ENCODE results near the gene THAP6.
"Not testable (repeated sequence)": the region's sequence is repeated elsewhere in the genome, so short reads cannot be mapped to it uniquely, and the experiment has no call there.

Gene THAP6

GRCh38 chr4:75502671-75503070 lies 11.6 kb upstream of the THAP6 start:
- Histone ChIP-seq H3K4me1 (ENCODE audit: low read depth, poor library complexity, severe bottlenecking) (peaks cover 6% of the 10 kb centered on the region), H3K27me3 (ENCODE audit: insufficient read depth, low read depth) (no peaks in the 10 kb centered on the region), H2AFZ (ENCODE audit: low read depth) (no peak overlapping the region), H4K20me1 (ENCODE audit: insufficient read depth) (no peaks in the 10 kb centered on the region), H3K4me3 (IDR thresholded peaks at IDR 0.05; ENCODE audit: insufficient read depth, low read depth, low read length) (no peak overlapping the region), H3K9ac (no peak overlapping the region), H3K4me2 (no peak overlapping the region), H3K27ac (no peak overlapping the region), H3K79me2 (ENCODE audit: insufficient read depth, low read depth) (peaks cover 2% of the 10 kb centered on the region; the same call in 1 of the 2 replicates), H3K36me3 (ENCODE audit: insufficient read depth) (peaks cover 7% of the 10 kb centered on the region; the same call in 1 of the 2 replicates)
- no peak for TF ChIP-seq CTCF (conservative IDR thresholded peaks at IDR 0.05; ENCODE audit: low read depth, low read length)

GRCh38 chr4:75505630-75506029 lies 8.6 kb upstream of the THAP6 start:
- no peak overlapping the region for H3K27ac ChIP-seq
- H3K36me3 ChIP-seq (ENCODE audit: insufficient read depth), result peaks cover 3% of the 10 kb centered on the region; the same call in 1 of the 2 replicates
- H3K27me3 ChIP-seq (ENCODE audit: insufficient read depth, low read depth), result no peaks in the 10 kb centered on the region
- peaks cover 7% of the 10 kb centered on the region; the same call in 1 of the 2 replicates for H3K79me2 ChIP-seq (ENCODE audit: insufficient read depth, low read depth)
- H2AFZ ChIP-seq (ENCODE audit: low read depth), result no peak overlapping the region
- TF ChIP-seq CTCF (conservative IDR thresholded peaks at IDR 0.05; ENCODE audit: low read depth, low read length), result no peak
- H4K20me1 ChIP-seq (ENCODE audit: insufficient read depth), result no peaks in the 10 kb centered on the region
- H3K4me1 ChIP-seq (ENCODE audit: low read depth, poor library complexity, severe bottlenecking), result peaks cover 8% of the 10 kb centered on the region
- H3K9ac ChIP-seq, result no peak overlapping the region
- no peak overlapping the region for H3K4me2 ChIP-seq
- H3K4me3 ChIP-seq (IDR thresholded peaks at IDR 0.05; ENCODE audit: insufficient read depth, low read depth, low read length), result no peak overlapping the region

- Histone ChIP-seq H3K4me1 (ENCODE audit: low read depth, poor library complexity, severe bottlenecking) (peaks cover 36% of the 10 kb centered on the region), H3K79me2 (ENCODE audit: insufficient read depth, low read depth) (peaks cover 38% of the 10 kb centered on the region)
- not testable (repeated sequence) for H3K27me3 ChIP-seq (ENCODE audit: insufficient read depth, low read depth); H3K36me3 ChIP-seq (ENCODE audit: insufficient read depth); H4K20me1 ChIP-seq (ENCODE audit: insufficient read depth); H3K4me3 ChIP-seq (IDR thresholded peaks at IDR 0.05; ENCODE audit: insufficient read depth, low read depth, low read length); H3K27ac ChIP-seq; H3K9ac ChIP-seq; H3K4me2 ChIP-seq; H2AFZ ChIP-seq (ENCODE audit: low read depth)
Observed at GRCh38 chr4:75509592-75509991, 4.7 kb upstream of the THAP6 start.

GRCh38 chr4:75511841-75512240 lies 2.4 kb upstream of the THAP6 start:
- Histone ChIP-seq H3K27me3 (ENCODE audit: insufficient read depth, low read depth) (no peaks in the 10 kb centered on the region), H3K9ac (no peak overlapping the region), H3K4me1 (ENCODE audit: low read depth, poor library complexity, severe bottlenecking) (peaks cover 50% of the 10 kb centered on the region), H2AFZ (ENCODE audit: low read depth) (no peak overlapping the region), H3K4me3 (IDR thresholded peaks at IDR 0.05; ENCODE audit: insufficient read depth, low read depth, low read length) (no peak overlapping the region), H3K79me2 (ENCODE audit: insufficient read depth, low read depth) (peaks cover 48% of the 10 kb centered on the region), H4K20me1 (ENCODE audit: insufficient read depth) (no peaks in the 10 kb centered on the region), H3K27ac (no peak overlapping the region), H3K4me2 (peak overlapping the region; percentile 93), H3K36me3 (ENCODE audit: insufficient read depth) (no peaks in the 10 kb centered on the region)
- TF ChIP-seq CTCF (conservative IDR thresholded peaks at IDR 0.05; ENCODE audit: low read depth, low read length), result no peak

- Histone ChIP-seq H3K4me1 (ENCODE audit: low read depth, poor library complexity, severe bottlenecking) (peaks cover 56% of the 10 kb centered on the region), H4K20me1 (ENCODE audit: insufficient read depth) (no peaks in the 10 kb centered on the region), H3K4me2 (peak overlapping the region; percentile 93), H3K79me2 (ENCODE audit: insufficient read depth, low read depth) (peaks cover 48% of the 10 kb centered on the region), H3K9ac (peak overlapping the region; percentile 69; the same call in 1 of the 2 replicates), H3K36me3 (ENCODE audit: insufficient read depth) (no peaks in the 10 kb centered on the region), H3K4me3 (IDR thresholded peaks at IDR 0.05; ENCODE audit: insufficient read depth, low read depth, low read length) (no peak overlapping the region), H3K27ac (peak overlapping the region; percentile 84; the same call in 1 of the 2 replicates), H3K27me3 (ENCODE audit: insufficient read depth, low read depth) (no peaks in the 10 kb centered on the region), H2AFZ (ENCODE audit: low read depth) (no peak overlapping the region)
- no peak for TF ChIP-seq CTCF (conservative IDR thresholded peaks at IDR 0.05; ENCODE audit: low read depth, low read length)
Observed at GRCh38 chr4:75512386-75513211, 1.7 kb upstream of the THAP6 start.
